GM21737 (cell line): ENCODE measurements around the gene NAALADL1.

ENCODE experiments used
- ATAC-seq: cut with Tn5 transposase; IDR thresholded peaks from one replicate; pipeline ENCODE4 v1.9.1; 2021; ENCODE audit warnings: mild to moderate bottlenecking, moderate library complexity; ENCODE audit not compliant: unreplicated experiment

Gene NAALADL1

DNA sequence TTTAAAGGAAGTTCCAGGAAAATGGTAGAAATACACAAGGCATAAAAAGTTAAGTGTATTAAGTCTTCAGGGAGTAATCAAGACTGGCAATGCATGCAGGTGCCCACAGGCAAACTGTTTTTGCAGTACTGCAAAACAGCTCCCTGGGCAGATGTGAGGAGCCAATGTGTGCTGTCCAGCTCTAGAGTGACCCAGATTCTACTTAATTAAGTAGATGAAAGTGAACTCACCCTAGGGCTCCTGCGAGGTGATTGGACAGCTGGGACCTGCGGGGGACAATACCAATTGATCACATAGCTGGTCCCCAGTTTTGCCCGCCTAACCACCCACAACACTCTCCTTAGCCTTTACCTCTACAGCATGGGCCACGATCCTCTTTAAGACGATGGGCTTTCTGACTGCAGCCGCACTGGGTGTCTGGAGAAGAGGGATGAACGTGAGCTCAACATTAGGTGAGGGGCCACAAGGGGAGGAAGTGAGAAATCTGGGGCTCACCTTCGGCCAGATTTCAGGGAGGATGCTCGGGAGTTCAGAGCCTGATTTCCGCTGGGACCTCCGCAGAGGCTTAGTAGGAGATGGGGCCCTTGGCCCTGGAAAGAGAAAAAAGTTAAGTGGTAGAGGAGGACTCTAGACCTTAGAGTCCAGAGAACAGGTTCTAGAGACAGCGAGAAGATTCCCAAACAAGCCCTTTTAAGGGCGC lies 24.9 kb upstream of the NAALADL1 start:
- ATAC-seq, result peak; percentile 4

DNA sequence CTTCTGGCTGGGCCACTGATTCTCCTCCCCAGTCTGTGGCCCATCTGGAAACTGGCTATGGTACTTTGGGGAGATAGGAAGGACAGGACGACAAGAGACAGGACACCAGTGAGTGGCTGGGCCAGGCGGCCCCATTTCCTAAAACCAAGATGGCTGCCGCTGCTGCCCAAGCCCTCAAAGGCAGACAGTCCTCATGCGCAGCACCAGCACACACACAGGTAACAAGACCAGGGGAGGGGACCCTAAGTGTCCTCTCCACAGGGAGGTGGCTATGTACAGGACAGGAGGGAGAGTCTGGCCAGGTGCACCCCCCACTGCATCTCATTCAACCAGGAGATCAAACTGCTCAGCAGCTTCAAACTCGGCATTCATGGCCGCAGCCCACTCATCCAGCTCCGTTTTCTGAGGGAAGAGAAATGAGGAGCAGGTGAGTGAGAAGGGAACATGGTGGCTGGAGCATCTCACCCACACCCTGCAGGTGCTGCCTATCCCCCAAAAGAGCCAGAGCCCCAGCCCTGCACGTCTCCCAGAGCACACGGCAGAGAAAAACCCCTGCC lies 20.5 kb upstream of the NAALADL1 start:
- no peak for ATAC-seq

DNA sequence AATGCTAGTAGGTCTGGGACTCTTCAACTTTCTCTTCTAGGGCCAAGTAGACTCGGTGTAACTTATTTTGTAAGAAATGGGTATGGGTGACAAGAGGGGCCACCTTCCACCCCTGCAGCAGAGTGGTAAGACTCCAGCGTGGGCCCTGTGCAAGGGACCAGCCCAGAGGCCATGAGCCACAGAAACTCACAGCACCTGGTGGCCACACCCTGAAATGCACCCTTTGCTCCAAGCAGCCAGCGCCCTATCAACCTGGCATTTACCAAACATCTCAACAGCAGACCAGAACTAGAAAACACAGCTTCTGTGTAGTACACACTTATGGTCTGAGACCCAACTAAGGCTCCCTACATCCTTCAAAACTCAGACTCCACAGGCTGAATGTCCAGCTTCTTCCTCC lies 19.8 kb upstream of the NAALADL1 start:
- no peak for ATAC-seq

DNA sequence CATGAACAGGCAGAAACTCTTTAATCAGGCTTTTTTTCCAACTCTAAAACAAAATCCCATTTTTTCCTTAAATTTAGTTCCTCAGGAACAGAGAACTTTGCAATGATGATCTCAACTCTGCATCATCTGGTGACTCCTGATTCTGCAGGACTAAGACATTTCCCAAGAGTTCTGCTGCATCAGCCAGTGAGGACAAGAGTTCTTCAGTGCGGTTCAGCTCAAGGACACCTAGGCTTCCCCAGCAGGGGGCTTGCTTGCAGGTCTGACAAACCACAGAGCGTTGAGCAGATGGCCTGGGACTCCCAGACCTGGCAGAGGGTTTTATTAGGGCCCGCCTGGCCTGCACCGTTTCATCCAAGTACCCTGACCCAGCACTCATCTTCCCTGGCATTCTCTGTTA lies 19.1 kb upstream of the NAALADL1 start:
- no peak for ATAC-seq

DNA sequence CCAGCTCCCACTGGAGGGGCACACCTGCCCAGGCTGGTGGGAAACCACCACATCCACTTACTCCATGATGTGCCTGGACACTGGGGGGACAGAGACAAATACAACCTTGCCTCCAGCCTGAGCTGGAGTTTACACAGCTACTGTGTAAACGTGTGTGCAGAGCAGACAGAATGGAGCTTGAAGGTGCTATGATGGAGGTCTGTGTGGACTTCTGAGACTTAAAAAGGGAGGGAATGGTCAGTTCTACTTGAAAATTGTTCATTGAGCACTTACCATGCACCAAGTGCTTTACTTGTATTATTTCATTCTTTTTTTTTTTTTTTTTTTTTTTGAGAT lies 14.2 kb upstream of the NAALADL1 start:
- no peak for ATAC-seq

DNA sequence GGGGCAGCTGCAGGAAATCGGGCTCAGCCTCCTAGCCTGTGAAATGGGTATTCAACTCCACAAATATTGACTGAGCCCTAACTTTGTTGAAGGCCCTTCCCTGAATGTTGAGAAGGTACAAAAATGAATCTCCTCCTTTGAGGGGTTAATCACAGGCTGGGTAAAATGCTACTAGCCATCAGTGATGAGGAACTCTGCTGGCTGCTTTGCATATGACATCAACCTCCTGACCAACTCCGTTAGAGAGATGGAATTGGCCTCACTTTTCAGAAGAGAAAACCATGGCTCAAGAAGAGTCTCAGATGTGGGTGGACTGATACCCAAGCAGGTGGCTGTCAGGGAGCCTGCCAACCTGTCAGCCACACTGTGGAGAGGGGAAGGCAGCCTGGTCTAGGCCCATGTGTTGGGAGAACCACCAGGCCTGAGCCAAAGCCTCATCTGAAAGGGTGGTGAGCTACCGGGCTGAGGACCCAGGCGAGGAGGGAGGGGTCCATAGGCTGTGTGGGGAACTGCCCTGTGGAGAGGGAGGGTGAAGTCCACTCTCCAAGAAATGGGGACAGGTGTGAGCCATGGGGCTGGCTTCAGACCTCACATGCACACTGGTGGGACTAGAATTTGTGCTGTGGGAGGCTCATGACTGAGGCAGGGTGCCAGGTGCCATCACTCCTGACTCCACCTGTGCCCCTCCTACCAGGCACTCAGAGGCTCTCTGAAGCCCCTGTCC lies 13.7 kb upstream of the NAALADL1 start:
- ATAC-seq, result no peak

DNA sequence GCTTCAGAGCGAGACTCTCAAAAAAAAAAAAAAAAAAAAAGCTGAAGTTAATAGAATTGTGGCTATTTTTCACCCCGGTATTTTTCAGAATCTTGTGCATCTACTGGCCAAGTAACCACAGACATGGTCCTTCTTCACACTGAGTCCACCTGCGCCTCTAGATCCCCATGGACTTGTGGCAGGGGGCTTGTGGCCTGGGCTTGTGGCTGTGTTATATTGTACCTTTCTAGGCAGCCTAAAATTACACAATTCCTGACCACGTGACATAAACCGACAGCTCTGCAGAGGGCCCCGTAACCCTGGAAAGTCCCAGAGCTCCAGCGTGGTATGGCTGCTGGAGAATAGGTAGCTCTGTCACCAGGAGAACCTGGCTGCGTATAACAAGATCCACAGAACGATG lies 10.9 kb upstream of the NAALADL1 start:
- no peak for ATAC-seq

DNA sequence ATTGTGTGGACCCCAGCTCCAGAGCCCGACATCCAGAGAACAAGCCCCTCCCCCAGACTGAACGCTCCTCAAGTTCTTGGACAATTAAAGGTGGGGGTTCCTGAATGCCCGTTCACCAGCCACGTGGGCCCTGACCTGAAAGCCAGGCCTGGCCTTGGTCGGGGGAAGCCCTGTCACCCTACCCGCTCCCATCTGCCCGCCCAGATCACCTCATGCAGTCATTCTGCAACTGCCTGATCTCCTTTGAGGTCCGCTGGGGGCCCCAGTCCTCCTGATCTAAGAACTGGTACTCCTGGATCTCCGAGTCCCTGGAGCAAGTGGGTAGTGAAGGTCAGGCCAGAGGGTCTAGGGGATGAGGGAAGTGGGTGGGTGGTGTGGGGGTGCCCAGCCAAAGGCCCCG lies 9.1 kb upstream of the NAALADL1 start:
- ATAC-seq, result no peak

DNA sequence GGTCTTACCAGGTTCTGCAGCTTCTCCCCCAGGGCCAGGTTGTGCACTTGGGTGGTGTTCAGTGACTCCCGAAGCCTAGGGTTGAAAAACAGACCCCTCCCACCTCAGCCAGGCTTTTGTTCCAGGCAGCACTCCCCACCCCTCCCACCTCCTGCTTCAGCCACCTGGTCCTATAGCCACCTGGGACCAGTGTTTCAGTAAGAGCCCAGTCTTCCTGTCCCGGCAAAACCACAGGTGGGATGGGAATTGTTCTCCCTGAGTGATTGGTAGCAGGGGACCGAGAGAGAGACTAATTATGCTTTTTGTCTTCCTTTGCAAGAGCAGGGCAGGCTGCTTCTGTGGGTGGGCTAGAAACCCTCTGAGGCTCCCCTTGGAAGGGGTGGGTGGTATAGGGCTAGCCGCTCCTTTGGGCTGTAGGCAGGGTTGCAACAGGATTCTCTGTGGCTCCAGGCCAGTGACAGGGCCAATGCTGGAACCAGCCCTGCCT lies 8.5 kb upstream of the NAALADL1 start:
- no peak for ATAC-seq

DNA sequence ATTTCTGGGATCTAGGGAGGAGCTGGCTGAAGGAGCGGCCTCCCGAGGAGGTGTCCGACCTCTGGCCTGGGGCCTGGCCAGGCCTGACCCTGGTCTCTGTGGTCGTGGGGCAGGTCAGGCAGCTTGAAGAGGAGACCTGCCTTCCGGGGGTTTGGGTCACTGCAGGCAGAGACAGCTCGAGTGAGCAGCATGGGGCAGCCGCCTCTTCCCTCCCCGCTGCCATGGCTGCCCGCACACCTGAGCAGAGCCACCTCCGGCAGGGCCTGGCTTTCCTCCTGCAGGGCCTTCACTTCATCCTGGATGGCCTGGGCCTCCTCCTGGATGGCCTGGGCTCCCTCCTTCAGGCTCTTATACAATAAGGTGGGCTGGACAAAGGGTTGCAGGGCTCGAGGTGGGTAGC lies 8.0 kb upstream of the NAALADL1 start:
- no peak for ATAC-seq

DNA sequence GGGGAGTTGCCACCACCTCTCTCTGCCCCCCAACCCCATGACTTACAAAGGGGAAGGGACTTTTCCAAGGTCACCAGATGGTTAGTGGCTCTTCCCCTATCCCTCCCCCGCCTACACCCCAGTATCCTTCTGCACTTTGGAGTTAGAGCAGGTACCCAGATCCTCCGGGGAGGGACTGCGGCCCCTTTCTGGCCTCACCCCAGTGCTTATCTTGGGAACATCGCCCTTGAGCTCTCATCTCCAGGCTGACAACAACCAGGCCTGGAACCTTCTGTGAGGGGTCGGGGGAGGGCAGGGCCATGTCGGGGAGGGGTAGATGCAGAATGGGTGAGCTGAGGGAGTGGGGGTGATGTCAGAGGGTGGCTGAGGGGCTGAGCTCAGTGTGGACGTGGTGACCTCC lies 7.5 kb upstream of the NAALADL1 start:
- ATAC-seq, result no peak

DNA sequence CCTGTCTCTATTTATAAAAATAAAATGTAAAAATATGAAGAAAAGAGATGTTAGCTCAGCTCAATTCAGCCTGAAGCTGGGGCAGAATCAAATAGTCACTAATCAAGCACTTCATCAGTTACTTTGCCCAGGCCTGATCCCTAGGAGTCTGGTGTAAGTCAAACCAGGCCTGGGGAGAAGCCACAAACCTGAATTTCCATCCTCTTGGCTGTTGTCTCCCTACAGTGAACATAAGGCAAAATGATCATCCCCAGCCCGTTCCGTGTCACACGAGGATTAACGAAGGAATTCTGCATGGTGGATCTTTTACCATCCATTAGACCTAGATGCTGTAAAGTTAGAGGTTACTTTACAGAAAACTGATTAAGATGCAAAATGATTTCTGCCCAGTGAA lies 6.5 kb upstream of the NAALADL1 start:
- no peak for ATAC-seq

DNA sequence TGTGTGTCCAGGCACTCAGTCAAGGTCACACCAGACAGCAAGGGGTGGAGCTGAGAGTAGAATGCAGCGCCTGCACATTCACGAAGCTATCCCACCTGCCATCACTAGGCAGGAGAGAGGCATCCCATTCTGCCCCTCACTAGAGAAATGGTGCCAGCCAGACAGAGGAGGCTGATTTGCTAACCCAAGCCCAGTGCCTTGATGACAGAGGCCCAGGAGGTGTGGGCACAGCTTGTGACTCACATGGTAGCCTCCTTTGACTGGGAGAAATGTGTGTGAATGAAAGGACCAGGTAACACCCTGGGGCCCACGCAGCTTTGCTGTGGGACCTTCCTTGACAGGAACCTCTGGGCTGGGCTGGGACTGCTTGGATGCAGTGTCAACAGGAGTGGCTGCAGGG lies 5.2 kb upstream of the NAALADL1 start:
- no peak for ATAC-seq

DNA sequence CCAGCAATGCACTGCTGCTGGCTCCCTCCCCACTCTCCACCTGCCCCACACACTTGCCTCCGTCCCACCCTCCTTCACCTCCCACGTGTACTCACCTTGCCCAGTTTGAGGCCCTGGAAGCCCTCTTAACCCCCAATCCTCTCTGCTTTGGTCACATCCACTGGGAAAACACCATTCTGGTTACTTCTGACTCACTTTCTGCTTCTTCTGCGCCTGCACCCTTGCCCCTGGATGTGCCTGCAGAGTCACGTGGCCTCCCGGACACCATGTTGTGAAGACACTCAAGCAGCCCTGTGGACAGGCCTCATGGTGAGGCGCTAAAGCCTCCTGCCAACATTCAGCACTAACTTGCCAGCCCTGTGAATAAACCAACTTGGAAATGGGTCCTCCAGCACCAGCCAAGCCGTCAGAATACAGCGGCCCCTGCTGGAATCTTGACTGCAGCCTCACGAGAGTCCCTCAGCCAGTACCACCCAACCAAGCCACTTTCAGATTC lies 2.6 kb upstream of the NAALADL1 start:
- no peak for ATAC-seq

DNA sequence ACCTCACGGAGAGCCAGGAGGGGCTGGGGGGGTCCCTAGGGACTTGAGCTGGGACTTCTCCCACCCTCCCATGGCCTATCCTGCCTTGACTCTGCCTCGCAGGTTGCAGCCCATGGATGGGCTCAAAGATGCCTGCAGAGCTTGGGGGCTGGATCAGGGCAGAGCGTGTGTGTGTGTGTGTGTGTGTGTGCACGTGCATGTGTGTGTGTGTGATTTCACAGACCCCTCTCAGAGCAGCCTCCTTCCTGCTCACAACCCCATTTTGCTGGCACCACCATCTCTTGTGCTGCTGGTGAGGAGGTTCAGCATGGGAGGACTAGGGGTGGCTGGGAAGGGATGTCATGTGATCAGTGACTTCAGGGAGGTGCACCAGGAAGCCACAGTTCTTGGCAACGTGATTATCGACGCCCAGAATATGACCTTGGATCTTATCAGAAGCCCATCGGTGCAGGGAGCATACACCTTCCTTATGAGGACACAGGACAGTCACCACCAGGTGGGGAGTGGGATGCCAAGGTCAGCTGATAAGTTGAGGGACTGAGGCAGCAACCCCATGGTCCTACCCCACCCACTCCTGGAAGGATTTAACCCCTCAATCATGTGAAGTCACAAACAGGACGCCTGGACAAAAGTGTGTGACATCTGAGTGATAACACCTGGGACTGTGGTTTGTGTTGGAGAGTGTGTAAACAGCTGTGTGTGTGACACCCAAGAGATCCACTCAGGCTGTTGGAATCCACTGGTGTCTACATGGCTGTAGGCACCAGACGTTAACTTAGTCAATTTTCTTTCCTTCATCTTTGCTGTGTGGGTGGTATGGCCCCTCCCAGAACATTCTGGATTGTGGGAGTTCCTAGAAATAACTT lies 1.8 kb upstream of the NAALADL1 start:
- no peak for ATAC-seq

DNA sequence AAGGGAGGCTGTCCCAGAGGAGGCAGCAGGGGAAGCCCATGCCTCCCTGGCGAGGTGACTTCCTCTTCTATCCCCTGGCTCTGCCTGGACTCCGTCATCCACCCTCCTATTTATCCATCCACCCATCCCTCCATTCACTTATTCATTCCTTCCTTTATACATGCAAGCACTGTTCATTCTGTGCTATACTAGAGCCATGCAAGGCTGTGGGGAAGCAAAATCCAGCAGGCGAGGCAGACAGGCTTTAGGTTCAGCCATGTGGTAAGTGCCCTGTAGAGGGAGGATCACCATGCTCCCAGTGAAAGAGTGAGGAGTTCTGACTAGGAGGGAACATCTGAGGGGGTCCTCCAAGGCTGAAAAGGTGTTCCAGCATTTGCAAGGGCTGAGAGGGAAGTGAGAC lies 1.2 kb upstream of the NAALADL1 start:
- ATAC-seq, result no peak

DNA sequence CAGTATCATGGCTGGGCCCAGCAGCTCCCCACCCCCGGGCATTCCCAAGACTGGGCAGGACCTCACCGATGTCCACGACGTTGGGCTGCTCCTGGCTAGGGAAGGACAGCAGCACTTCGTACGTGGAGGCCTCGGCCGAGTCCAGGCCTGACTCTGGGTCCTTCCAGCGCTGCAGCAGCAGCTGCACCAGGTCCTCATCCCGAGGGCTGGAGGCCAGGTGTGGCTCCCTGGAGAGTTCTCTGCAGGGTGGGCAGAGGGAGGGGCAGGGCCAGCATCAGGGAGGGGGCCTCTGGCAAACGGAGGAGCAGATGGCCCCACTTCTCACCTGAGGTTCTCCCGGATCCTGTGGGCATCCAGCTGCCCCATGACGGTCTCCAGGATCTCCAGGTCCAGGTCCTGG lies 341 bp downstream of the NAALADL1 start:
- no peak for ATAC-seq

DNA sequence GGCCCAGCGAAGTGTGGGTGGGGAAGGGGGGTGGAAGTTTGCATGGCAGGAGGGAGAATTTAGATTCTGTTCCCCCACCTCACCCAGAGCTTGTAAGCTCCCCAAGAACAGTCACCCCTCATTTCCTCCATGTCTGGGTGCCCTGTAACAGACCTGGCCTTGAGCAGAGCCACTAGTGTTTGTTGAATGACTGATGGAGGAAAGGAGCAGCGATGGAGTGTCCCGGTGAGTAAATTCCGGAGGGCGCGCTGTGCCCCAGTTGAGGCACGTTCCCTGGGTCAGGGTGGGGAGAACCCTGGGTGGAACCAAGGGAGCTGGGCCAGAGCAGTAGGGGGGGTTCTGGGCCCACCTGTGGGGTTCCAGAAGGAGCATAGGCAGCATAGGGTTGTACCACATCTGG lies 827 bp downstream of the NAALADL1 start:
- ATAC-seq, result no peak

DNA sequence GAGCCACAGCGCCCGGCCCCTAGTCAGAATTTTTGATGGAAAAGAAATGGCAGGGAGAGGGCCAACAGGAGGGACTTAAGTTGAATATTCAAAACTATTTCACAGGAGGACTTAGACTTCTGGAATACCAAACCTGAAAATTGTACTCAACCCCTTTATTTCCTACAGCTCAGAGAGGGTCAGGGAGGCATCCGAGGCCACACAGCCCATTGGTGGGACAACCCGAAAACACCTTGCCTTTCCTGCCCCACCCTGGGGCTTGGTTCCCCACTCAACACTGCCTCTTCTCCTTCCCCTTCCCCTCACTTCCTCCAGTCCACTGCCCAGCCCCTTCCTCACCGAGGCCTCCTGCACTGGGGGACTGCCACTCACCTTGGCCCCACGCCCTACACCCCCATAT lies 1.4 kb downstream of the NAALADL1 start:
- no peak for ATAC-seq

DNA sequence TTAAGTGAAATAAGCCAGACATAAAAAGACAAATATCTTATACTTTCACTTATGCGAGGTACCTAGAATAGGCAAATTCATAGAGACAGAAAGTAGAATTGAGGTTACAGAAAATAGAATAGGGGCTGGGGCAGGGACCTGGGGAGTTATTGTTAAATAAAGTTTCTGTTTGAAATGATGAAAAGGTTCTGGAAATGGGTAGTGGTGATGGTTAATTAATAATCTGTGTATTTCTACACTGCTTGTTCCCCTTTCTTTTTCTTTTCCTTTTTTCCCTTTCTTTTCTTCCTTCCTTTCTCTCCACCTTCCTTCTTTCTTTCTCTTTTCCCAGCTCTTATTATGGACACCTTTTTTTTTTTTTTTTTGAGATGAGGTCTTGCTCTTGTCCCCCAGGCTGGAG lies 2.8 kb downstream of the NAALADL1 start:
- ATAC-seq, result no peak

DNA sequence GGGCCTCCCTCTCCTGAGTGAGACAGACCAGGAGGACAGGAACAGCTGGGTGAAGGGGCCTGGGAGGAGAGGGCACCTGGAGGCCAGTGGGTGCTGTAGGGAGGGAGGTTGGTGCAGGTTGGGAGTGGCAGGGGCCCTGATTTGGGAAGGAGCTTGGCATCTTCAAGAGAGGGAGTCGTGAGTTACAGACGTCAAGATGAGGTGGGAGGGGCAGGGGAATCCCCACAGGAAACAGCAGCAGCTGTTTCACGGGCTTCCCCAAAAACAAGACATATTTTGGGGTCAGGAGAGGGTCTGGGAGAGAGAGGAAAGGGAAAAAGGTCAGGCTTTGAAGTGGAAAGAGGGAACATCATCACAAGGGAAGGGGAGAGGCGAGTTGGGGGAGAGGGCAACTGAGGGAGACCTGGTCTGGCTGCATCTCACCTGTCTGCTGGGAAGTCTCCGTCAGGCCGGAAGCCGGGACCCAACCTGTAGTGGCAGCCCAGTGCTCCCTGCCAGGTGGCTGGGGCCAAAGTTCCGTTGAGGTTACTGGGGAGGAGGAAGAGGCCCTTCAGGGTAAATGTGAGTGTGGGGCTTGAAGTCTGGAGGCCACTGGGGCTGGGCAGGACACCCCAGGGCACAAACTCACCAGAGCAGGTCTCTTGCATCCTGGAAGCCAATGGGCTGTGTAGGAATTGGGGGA lies 4.4 kb downstream of the NAALADL1 start:
- ATAC-seq, result no peak
